Upper lobe of left lung (tissue), 4 donors: ENCODE data around the gene NECAB3.

Experiments
- POLR2AphosphoS5 ChIP-seq, 2 donors: sonication (generic); formaldehyde crosslinking; IDR thresholded peaks; one replicate each; pipeline ENCODE4 v1.5.1; 2017; ENCODE audit warnings: antibody characterized with exemption in 2 of 2
- TF ChIP-seq, protein P1 (sequence below), 6 experiments: fragments of 450-650 bp in 4 of 6; fragments of 200-600 bp in 2 of 6; sonication (generic) in 2 of 6; IDR thresholded peaks; one replicate each; pipeline ENCODE4 v1.5.1; 2016 to 2019; ENCODE audit warnings: antibody characterized with exemption in 6 of 6

DNA sequence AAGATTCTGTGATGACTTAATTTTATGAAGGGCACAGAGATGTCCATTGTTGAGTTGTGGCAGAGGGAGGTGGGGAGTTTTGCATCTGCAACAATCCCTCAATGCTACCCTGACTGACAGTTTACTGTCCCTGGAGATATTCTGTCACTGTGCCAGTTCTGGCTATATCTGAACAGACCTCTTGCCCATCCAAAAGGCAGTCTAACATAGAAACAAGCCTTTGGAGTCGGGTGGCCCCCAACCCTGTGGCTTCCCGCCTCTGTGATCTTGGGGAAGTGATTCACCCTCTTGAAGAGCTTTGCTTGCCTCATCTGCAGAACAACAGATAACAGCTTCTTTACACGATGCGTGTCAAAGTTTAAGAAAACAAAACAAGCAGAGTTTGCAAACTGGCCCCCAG, 15.7 kb upstream of the NECAB3 start:
- TF ChIP-seq, protein P1, sequence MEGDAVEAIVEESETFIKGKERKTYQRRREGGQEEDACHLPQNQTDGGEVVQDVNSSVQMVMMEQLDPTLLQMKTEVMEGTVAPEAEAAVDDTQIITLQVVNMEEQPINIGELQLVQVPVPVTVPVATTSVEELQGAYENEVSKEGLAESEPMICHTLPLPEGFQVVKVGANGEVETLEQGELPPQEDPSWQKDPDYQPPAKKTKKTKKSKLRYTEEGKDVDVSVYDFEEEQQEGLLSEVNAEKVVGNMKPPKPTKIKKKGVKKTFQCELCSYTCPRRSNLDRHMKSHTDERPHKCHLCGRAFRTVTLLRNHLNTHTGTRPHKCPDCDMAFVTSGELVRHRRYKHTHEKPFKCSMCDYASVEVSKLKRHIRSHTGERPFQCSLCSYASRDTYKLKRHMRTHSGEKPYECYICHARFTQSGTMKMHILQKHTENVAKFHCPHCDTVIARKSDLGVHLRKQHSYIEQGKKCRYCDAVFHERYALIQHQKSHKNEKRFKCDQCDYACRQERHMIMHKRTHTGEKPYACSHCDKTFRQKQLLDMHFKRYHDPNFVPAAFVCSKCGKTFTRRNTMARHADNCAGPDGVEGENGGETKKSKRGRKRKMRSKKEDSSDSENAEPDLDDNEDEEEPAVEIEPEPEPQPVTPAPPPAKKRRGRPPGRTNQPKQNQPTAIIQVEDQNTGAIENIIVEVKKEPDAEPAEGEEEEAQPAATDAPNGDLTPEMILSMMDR (IDR thresholded peaks at IDR 0.05) = no peak
- TF ChIP-seq POLR2AphosphoS5 (IDR thresholded peaks at IDR 0.05) = no peak
